ACC112 (cell line): Measurements from ENCODE around the gene NDUFC2.
"Not testable (repeated sequence)": the region's sequence is repeated elsewhere in the genome, so short reads cannot be mapped to it uniquely, and the experiment has no call there.

Experiments
- H2AFZ ChIP-seq: fragments of 200-600 bp; sonication (generic); one replicate; pipeline ENCODE4 v1.6.0; 2017; ENCODE audit warnings: antibody characterized with exemption, low read length; ENCODE audit not compliant: unreplicated experiment
- H3K27ac ChIP-seq: fragments of 200-600 bp; sonication (generic); 2 replicates; pipeline ENCODE4 v1.5.1; 2014; ENCODE audit warnings: low read depth, mild to moderate bottlenecking, antibody characterized with exemption, low read length, moderate library complexity
- H3K27me3 ChIP-seq: fragments of 200-600 bp; sonication (generic); 2 replicates; pipeline ENCODE4 v1.6.1; 2014; ENCODE audit warnings: mild to moderate bottlenecking, antibody characterized with exemption, low read length, moderate library complexity, mixed read lengths; ENCODE audit not compliant: insufficient read depth
- H3K36me3 ChIP-seq: fragments of 200-600 bp; sonication (generic); 2 replicates; pipeline ENCODE4 v1.6.1; 2016; ENCODE audit warnings: mild to moderate bottlenecking, antibody characterized with exemption, low read length, moderate library complexity, mixed read lengths; ENCODE audit not compliant: insufficient read depth
- H3K4me1 ChIP-seq: fragments of 200-600 bp; sonication (generic); one replicate; pipeline ENCODE4 v1.6.1; 2016; ENCODE audit warnings: low read length, mixed read lengths; ENCODE audit not compliant: insufficient read depth, unreplicated experiment, control insufficient read depth
- H3K4me3 ChIP-seq: fragments of 200-600 bp; sonication (generic); 2 replicates; pipeline ENCODE4 v1.5.1; 2014; ENCODE audit warnings: mild to moderate bottlenecking, low read depth, low read length
- H3K79me2 ChIP-seq: fragments of 200-600 bp; sonication (generic); one replicate; pipeline ENCODE4 v1.6.0; 2016; ENCODE audit warnings: low read length; ENCODE audit not compliant: control insufficient read depth, unreplicated experiment, insufficient read depth

NDUFC2 gene

DNA sequence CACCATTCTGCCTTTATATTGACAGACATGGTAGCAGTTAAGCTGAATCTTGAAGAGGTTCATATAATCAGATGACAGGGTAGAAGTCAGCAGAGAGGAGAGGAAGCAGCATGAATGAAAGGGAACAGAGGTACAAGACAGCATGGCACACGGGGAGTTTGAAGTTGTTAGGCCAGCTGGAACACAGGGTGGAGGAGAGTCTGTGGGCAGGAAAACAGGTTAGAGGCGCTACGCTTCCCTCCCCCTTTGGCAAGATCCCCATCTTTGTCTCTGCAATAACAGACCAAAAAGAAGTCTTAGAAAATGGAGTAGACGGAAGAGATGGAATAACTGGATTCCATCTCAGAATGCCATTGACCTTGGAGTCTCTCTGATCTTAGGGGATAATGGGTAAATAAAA, 20.0 kb upstream of the NDUFC2 start:
- Histone ChIP-seq H3K27me3 (no peaks in the 10 kb centered on the region), H3K4me3 (no peak overlapping the region), H3K79me2 (no peaks in the 10 kb centered on the region), H3K4me1 (no peaks in the 10 kb centered on the region), H3K36me3 (peaks cover 19% of the 10 kb centered on the region), H3K27ac (no peak overlapping the region), H2AFZ (no peak overlapping the region)

GRCh38 chr11:78097666-78098385, 18.2 kb upstream of the NDUFC2 start:
- Histone ChIP-seq H3K79me2 (no peaks in the 10 kb centered on the region), H2AFZ (no peak overlapping the region), H3K27ac (no peak overlapping the region), H3K4me1 (no peaks in the 10 kb centered on the region), H3K36me3 (peaks cover 14% of the 10 kb centered on the region), H3K4me3 (no peak overlapping the region), H3K27me3 (no peaks in the 10 kb centered on the region)

DNA sequence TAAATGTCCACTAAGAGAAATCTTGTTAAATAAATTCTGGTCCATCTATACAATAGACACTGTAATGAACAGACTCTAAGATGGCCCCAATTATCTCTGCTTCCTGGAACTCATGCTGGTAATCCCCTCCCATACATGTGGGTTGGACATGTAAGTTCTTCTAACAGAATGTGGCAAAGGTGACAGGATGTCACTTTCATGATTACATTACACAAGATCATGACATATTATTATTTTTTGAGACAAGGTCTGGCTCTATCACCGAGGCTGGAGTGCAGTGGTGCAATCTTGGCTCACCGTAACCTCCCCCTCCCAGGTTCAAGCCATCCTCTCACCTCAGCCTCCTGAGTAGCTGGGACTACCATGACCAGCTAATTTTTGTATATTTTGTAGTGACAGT, 14.6 kb upstream of the NDUFC2 start:
- Histone ChIP-seq H3K36me3 (peaks cover 2% of the 10 kb centered on the region; the same call in 1 of the 2 replicates), H2AFZ (no peak overlapping the region), H3K4me1 (no peaks in the 10 kb centered on the region), H3K79me2 (no peaks in the 10 kb centered on the region), H3K4me3 (no peak overlapping the region), H3K27me3 (no peaks in the 10 kb centered on the region), H3K27ac (no peak overlapping the region)

- not testable (repeated sequence) for H3K4me1 ChIP-seq, H3K79me2 ChIP-seq, H3K27ac ChIP-seq, H2AFZ ChIP-seq, H3K27me3 ChIP-seq, H3K4me3 ChIP-seq, H3K36me3 ChIP-seq
Measured at GRCh38 chr11:78086521-78087074, 6.9 kb upstream of the NDUFC2 start.

GRCh38 chr11:78085972-78086371, 6.3 kb upstream of the NDUFC2 start:
- H3K36me3 ChIP-seq: no peaks in the 10 kb centered on the region
- H3K79me2 ChIP-seq: no peaks in the 10 kb centered on the region
- H3K4me3 ChIP-seq: no peak overlapping the region
- no peak overlapping the region for H3K27ac ChIP-seq
- no peaks in the 10 kb centered on the region for H3K4me1 ChIP-seq
- H3K27me3 ChIP-seq: no peaks in the 10 kb centered on the region
- no peak overlapping the region for H2AFZ ChIP-seq

GRCh38 chr11:78084506-78084905, 4.8 kb upstream of the NDUFC2 start:
- H2AFZ ChIP-seq, H3K4me3 ChIP-seq, H3K27ac ChIP-seq, H3K27me3 ChIP-seq, H3K36me3 ChIP-seq, H3K79me2 ChIP-seq, H3K4me1 ChIP-seq: not testable (repeated sequence)

GRCh38 chr11:78083021-78083420, 3.4 kb upstream of the NDUFC2 start:
- Histone ChIP-seq H3K4me1 (peaks cover 6% of the 10 kb centered on the region), H3K4me3 (no peak overlapping the region), H3K79me2 (peaks cover 16% of the 10 kb centered on the region), H3K27ac (no peak overlapping the region), H3K36me3 (no peaks in the 10 kb centered on the region), H3K27me3 (no peaks in the 10 kb centered on the region), H2AFZ (no peak overlapping the region)

DNA sequence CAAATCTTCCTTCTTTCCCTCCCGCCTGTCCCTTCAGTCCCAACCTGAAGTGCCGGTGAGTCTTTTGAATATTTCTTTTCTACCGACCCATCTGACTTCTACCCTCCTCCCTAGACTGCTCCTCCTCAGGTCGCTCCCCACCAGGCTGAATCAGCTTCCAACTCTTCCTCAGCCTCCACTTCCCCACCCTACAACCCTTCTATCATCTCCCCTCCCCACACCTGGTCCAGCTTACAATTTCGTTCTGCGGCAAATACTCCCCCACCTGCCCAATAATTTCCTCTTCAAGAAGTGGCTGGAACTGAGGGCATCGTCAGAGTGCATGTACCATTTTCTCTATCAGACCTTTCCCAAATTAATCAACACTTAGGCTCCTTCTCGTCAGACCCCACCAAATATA, 2.5 kb upstream of the NDUFC2 start:
- Histone ChIP-seq H3K79me2 (peaks cover 25% of the 10 kb centered on the region), H3K4me1 (peaks cover 11% of the 10 kb centered on the region), H3K4me3 (no peak overlapping the region), H3K36me3 (no peaks in the 10 kb centered on the region), H3K27me3 (no peaks in the 10 kb centered on the region), H3K27ac (no peak overlapping the region), H2AFZ (no peak overlapping the region)

DNA sequence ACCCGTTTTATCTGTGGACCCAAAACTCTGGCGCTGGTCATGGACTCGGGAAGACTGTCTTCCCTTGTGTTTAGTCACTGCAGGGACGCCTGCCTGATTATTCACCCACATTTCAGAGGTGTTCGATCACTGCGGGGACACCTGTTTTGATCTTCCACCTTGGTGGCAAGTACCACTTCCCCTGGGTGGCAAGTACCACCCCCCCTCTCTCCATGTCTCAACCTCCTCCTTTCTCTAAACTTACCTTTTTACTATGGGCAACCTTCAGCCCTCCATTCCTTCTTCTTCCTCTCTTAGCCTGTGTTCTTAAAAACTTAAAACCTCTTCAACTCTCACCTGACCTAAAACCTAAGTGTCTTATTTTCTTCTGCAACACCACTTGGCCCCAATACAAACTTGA, 1.9 kb upstream of the NDUFC2 start:
- Histone ChIP-seq H2AFZ (no peak overlapping the region), H3K4me3 (no peak overlapping the region)

GRCh38 chr11:78080818-78081495, 1.3 kb upstream of the NDUFC2 start:
- Histone ChIP-seq H3K79me2 (peaks cover 36% of the 10 kb centered on the region), H3K27me3 (no peaks in the 10 kb centered on the region), H2AFZ (no peak overlapping the region), H3K4me3 (no peak overlapping the region), H3K27ac (no peak overlapping the region), H3K4me1 (peaks cover 15% of the 10 kb centered on the region), H3K36me3 (no peaks in the 10 kb centered on the region)

More for the DNA sequence above, 1.9 kb upstream of the NDUFC2 start:
- no peaks in the 10 kb centered on the region for H3K36me3 ChIP-seq
- peaks cover 31% of the 10 kb centered on the region for H3K79me2 ChIP-seq
- H3K4me1 ChIP-seq: peaks cover 15% of the 10 kb centered on the region
- no peaks in the 10 kb centered on the region for H3K27me3 ChIP-seq
- no peak overlapping the region for H3K27ac ChIP-seq
